H1 (cell line): ENCODE measurements around the gene HPS5. TPM values are rescaled to one million over a fixed set of nuclear protein-coding genes. Genes with fewer than 3 reads are reported as not detected.

Experiments used
- CTCF ChIA-PET: fragments of 300-600 bp; sonication (Branson Sonifier 250); formaldehyde crosslinking; loops from one replicate; lab custom pipeline; 2021; ENCODE audit not compliant: partially characterized antibody; lab: Charles Lee
- POLR2A ChIA-PET: fragments of 300-600 bp; sonication (Branson Sonifier 250); formaldehyde crosslinking; loops from one replicate; lab custom pipeline; 2021; ENCODE audit warnings: inconsistent platforms; ENCODE audit not compliant: partially characterized antibody; lab: Charles Lee
- DNase-seq, 2 experiments: peaks; one replicate each; pipeline versions ENCODE4 v3.0.0 to v3.0.0-alpha.2; 2010 to 2022; ENCODE audit warnings: low spot score in 2 of 2, low read depth in 1 of 2, mixed read lengths in 1 of 2
- FAIRE-seq: peaks from 2 replicates; lab custom pipeline; 2011; peaks lifted over from hg19 to GRCh38; lab: Jason Lieb, UNC
- H2AFZ ChIP-seq: 2 replicates; pipeline ENCODE4 v1.8.1; 2012; ENCODE audit warnings: low read length, inconsistent platforms
- H2AK5ac ChIP-seq: 2 replicates; pipeline ENCODE4 v1.6.1; 2013; ENCODE audit warnings: low read depth, low read length
- H2BK120ac ChIP-seq: replicated peaks from 2 replicates; pipeline ENCODE3; 2013; ENCODE audit warnings: low read depth, low read length, inconsistent platforms
- H2BK12ac ChIP-seq: 2 replicates; pipeline ENCODE4 v1.6.1; 2013; ENCODE audit warnings: low read depth, low read length
- H2BK15ac ChIP-seq: 2 replicates; pipeline ENCODE4 v1.6.1; 2013; ENCODE audit warnings: low read length
- H2BK20ac ChIP-seq: 2 replicates; pipeline ENCODE4 v1.6.1; 2013; ENCODE audit warnings: low read length
- H2BK5ac ChIP-seq: 2 replicates; pipeline ENCODE4 v1.6.1; 2013; ENCODE audit warnings: low read depth, low read length
- H3K14ac ChIP-seq: 2 replicates; pipeline ENCODE4 v1.6.1; 2013; ENCODE audit warnings: inconsistent platforms; ENCODE audit not compliant: insufficient read length
- H3K18ac ChIP-seq: 2 replicates; pipeline ENCODE4 v1.6.1; 2013; ENCODE audit warnings: low read length; ENCODE audit errors: extremely low read depth
- H3K23ac ChIP-seq: 2 replicates; pipeline ENCODE4 v1.6.1; 2013; ENCODE audit warnings: inconsistent platforms; ENCODE audit not compliant: insufficient read length
- H3K23me2 ChIP-seq: 2 replicates; pipeline ENCODE4 v1.6.1; 2013; ENCODE audit warnings: low read depth, low read length
- H3K27ac ChIP-seq: 2 replicates; pipeline ENCODE4 v1.6.1; 2011; ENCODE audit warnings: low read depth, low read length, inconsistent platforms
- H3K27me3 ChIP-seq, 4 experiments: replicated peaks in 1 of 4; 1 replicate in 1 of 4; 2 replicates in 3 of 4; pipeline versions ENCODE4 v1.6.1 to v1.8.1; 2011 to 2013; ENCODE audit warnings: low read length in 3 of 4, mild to moderate bottlenecking in 3 of 4, inconsistent platforms in 2 of 4, mixed read lengths in 2 of 4, moderate library complexity in 1 of 4; ENCODE audit not compliant: control insufficient read depth in 3 of 4, insufficient read depth in 3 of 4; ENCODE audit errors: extremely low read depth in 1 of 4
- H3K36me3 ChIP-seq, 4 experiments: 2 replicates each; pipeline versions ENCODE4 v1.6.1 to v1.8.1; 2011 to 2013; ENCODE audit warnings: mild to moderate bottlenecking in 4 of 4, low read length in 3 of 4, moderate library complexity in 2 of 4, control low read depth in 1 of 4, inconsistent platforms in 1 of 4; ENCODE audit not compliant: insufficient read depth in 4 of 4, control insufficient read depth in 2 of 4
- H3K4ac ChIP-seq: replicated peaks from 2 replicates; pipeline ENCODE3; 2013; ENCODE audit warnings: low read length, low read depth, mixed read lengths, inconsistent platforms; ENCODE audit not compliant: insufficient read length
- H3K4me1 ChIP-seq, 4 experiments: replicated peaks in 1 of 4; 1 replicate in 1 of 4; 2 replicates in 3 of 4; pipeline versions ENCODE4 v1.6.1 to v1.8.1; 2011 to 2013; ENCODE audit warnings: low read length in 3 of 4, inconsistent platforms in 2 of 4, mixed read lengths in 1 of 4; ENCODE audit not compliant: insufficient read depth in 4 of 4, control insufficient read depth in 3 of 4
- H3K4me2 ChIP-seq, 2 experiments: 2 replicates each; pipeline versions ENCODE4 v1.6.1 to v1.8.1; 2011 to 2013; ENCODE audit warnings: low read depth in 2 of 2, low read length in 2 of 2, control low read depth in 1 of 2, inconsistent platforms in 1 of 2, mild to moderate bottlenecking in 1 of 2; ENCODE audit not compliant: insufficient read depth in 1 of 2
- H3K4me3 ChIP-seq, 4 experiments: fragments of 200-600, 300-600 bp in 1 of 4; sonication (generic), shearing (Covaris generic), sonication (Bioruptor Twin) in 1 of 4; 2 replicates each; pipeline versions ENCODE4 v1.5.1 to v1.8.1; 2011 to 2016; ENCODE audit warnings: low read length in 4 of 4, low read depth in 3 of 4, control low read depth in 2 of 4, inconsistent platforms in 2 of 4, mild to moderate bottlenecking in 2 of 4, mixed read lengths in 1 of 4, moderate library complexity in 1 of 4; ENCODE audit not compliant: insufficient read depth in 2 of 4; ENCODE audit errors: extremely low read depth in 1 of 4
- H3K56ac ChIP-seq: replicated peaks from 2 replicates; pipeline ENCODE3; 2013; ENCODE audit warnings: low read depth, mild to moderate bottlenecking, mixed read lengths, low read length, inconsistent platforms; ENCODE audit not compliant: insufficient read length
- H3K79me1 ChIP-seq: 2 replicates; pipeline ENCODE4 v1.6.1; 2013; ENCODE audit warnings: low read depth, low read length, control low read depth
- H3K79me2 ChIP-seq, 2 experiments: 2 replicates each; pipeline versions ENCODE4 v1.6.1 to v1.8.1; 2012 to 2013; ENCODE audit warnings: low read length in 2 of 2, mild to moderate bottlenecking in 2 of 2, inconsistent platforms in 1 of 2; ENCODE audit not compliant: insufficient read depth in 2 of 2, control insufficient read depth in 1 of 2
- H3K9ac ChIP-seq, 4 experiments: replicated peaks in 1 of 4; 1 replicate in 1 of 4; 2 replicates in 3 of 4; pipeline versions ENCODE4 v1.6.1 to v1.8.1; 2011 to 2013; ENCODE audit warnings: low read depth in 3 of 4, low read length in 3 of 4, control low read depth in 2 of 4, mild to moderate bottlenecking in 2 of 4, moderate library complexity in 2 of 4, inconsistent platforms in 1 of 4; ENCODE audit errors: extremely low read depth in 1 of 4
- H3K9me3 ChIP-seq, 2 experiments: 2 replicates each; pipeline versions ENCODE4 v1.6.1 to v1.8.1; 2012 to 2013; ENCODE audit warnings: mild to moderate bottlenecking in 2 of 2, moderate library complexity in 2 of 2, control low read depth in 1 of 2, inconsistent platforms in 1 of 2, low read depth in 1 of 2, low read length in 1 of 2, mixed read lengths in 1 of 2; ENCODE audit not compliant: insufficient read depth in 2 of 2
- H4K20me1 ChIP-seq, 2 experiments: replicated peaks in 1 of 2; 2 replicates each; pipeline versions ENCODE3 to v1.8.1; 2011 to 2013; ENCODE audit warnings: inconsistent platforms in 2 of 2, low read length in 2 of 2, mild to moderate bottlenecking in 1 of 2; ENCODE audit not compliant: insufficient read depth in 2 of 2, control insufficient read depth in 1 of 2
- H4K5ac ChIP-seq: 2 replicates; pipeline ENCODE4 v1.6.1; 2013; ENCODE audit warnings: low read length, low read depth, mixed read lengths, inconsistent platforms; ENCODE audit not compliant: insufficient read length
- H4K8ac ChIP-seq: 2 replicates; pipeline ENCODE4 v1.8.0; 2013; ENCODE audit warnings: mild to moderate bottlenecking, moderate library complexity, low read length, inconsistent platforms; ENCODE audit not compliant: insufficient read depth; ENCODE audit errors: extremely low read depth
- H4K91ac ChIP-seq: replicated peaks from 2 replicates; pipeline ENCODE3; 2013; ENCODE audit warnings: low read length, mixed read lengths, inconsistent platforms; ENCODE audit not compliant: insufficient read length
- ASH2L ChIP-seq: fragments of 200-600, 300-600 bp; sonication (generic); IDR thresholded peaks from one replicate; pipeline ENCODE4 v1.7.1; 2017; ENCODE audit warnings: low read length
- ATF2 ChIP-seq: IDR thresholded peaks from 2 replicates; pipeline ENCODE4 v1.6.1; 2012; ENCODE audit warnings: low read length, inconsistent platforms
- BCL11A ChIP-seq, 2 experiments: IDR thresholded peaks; one replicate each; pipeline ENCODE4 v1.6.1; 2011; ENCODE audit warnings: low read depth in 2 of 2, low read length in 2 of 2, mild to moderate bottlenecking in 2 of 2
- SIN3A ChIP-seq, 2 experiments: IDR thresholded peaks in 1 of 2; conservative IDR thresholded peaks in 1 of 2; 2 replicates each; pipeline ENCODE4 v1.6.1; 2011 to 2012; ENCODE audit warnings: low read length in 2 of 2, improper control_type of control experiment in 1 of 2, low read depth in 1 of 2, mild to moderate bottlenecking in 1 of 2
- SUZ12 ChIP-seq: fragments of 200-600 bp; sonication (generic); IDR thresholded peaks from 2 replicates; pipeline ENCODE4 v1.6.1; 2012; ENCODE audit warnings: mild to moderate bottlenecking, inconsistent platforms, low read length, moderate library complexity, mixed read lengths
- WGBS, 2 experiments: shearing (Covaris generic) in 1 of 2; methylation state at CpG; one replicate each; pipeline versions ENCODE4 v1.1.6 to v1.1.7; 2013 to 2015; ENCODE audit warnings: low lambda C conversion rate in 2 of 2, mixed read lengths in 2 of 2, inconsistent platforms in 1 of 2, low coverage in 1 of 2, missing lambda C conversion rate in 1 of 2; ENCODE audit not compliant: insufficient replicate concordance in 2 of 2, insufficient coverage in 1 of 2, insufficient read length in 1 of 2; ENCODE audit errors: extremely low coverage in 1 of 2, missing lambda C conversion rate in 1 of 2; 5-methylcytosine and 5-hydroxymethylcytosine counted together
- polyA plus RNA-seq, 7 experiments: library from polyadenylated mRNA; depleted of rRNA in 3 of 7; stranded (reverse) in 5 of 7; unstranded in 2 of 7; fragments of >200 nt in 5 of 7; fragments of 200-250 nt in 2 of 7; gene quantifications; 1 replicate in 5 of 7; 2 replicates in 1 of 7; 4 replicates in 1 of 7; pipeline versions ENCODE4 v1.2.1 to v1.2.3, GENCODE V29; 2011 to 2013; ENCODE audit warnings: missing spikeins in 2 of 7, mixed read lengths in 2 of 7
- total RNA-seq: library from RNA; stranded (reverse); fragmentation: NEBNext Ultra II Directional; extraction: Animal tissue kit (Norgen Biotek cat#: 25700); gene quantifications from 2 replicates; pipeline ENCODE4 v1.2.1, GENCODE V29; 2021

HPS5 gene
- total and polyA plus RNA-seq, 2 of the 8 experiments (the other 6 are each of a cell fraction or from before 2014, with no cell fraction given), result 5.0 to 18.5 TPM

- Histone ChIP-seq H2BK15ac (no peak overlapping the region), H3K23ac (no peak overlapping the region), H2BK120ac (no peak overlapping the region), H2AK5ac (no peak overlapping the region), H3K18ac (no peak overlapping the region), H2BK5ac (no peak overlapping the region), H3K36me3 (peaks cover 10 to 44% (median 16%) of the 10 kb centered on the region in 4 experiments), H3K79me1 (no peaks in the 10 kb centered on the region), H3K4me1 (no peaks in the 10 kb centered on the region), H3K4me2 (no peak overlapping the region), H2BK20ac (no peak overlapping the region)
- whole genome bisulfite sequencing, 2 experiments, result 89% methylated on average over 3 of the region's 3 CpGs; no CpG with 5 or more reads in 1 of the 2 experiments
- no peak for TF ChIP-seq SIN3A (conservative IDR thresholded peaks at IDR 0.05 in 1 of 2, IDR thresholded peaks at IDR 0.05 in 1 of 2; ENCODE audit: low read depth in 1 of 2, low read length in 2 of 2)
- no peak for TF ChIP-seq BCL11A (IDR thresholded peaks at IDR 0.05; ENCODE audit: low read depth in 2 of 2, low read length in 2 of 2)
- no peak for TF ChIP-seq ASH2L
- no peak for TF ChIP-seq SUZ12
- TF ChIP-seq ATF2, result no peak
- TF ChIP-seq, all 59 proteins: peak for 0
- Histone ChIP-seq H3K27ac (no peak overlapping the region), H2BK12ac (no peak overlapping the region), H3K4ac (no peak overlapping the region), H3K14ac (no peak overlapping the region), H3K56ac (no peak overlapping the region), H3K27me3 (no peaks in the 10 kb centered on the region), H2AFZ (no peak overlapping the region), H3K9me3 (no peaks in the 10 kb centered on the region), H4K20me1 (no peaks in the 10 kb centered on the region), H3K79me2 (no peaks in the 10 kb centered on the region), H3K4me3 (no peak overlapping the region), H4K8ac (no peak overlapping the region), H3K23me2 (no peaks in the 10 kb centered on the region), H3K9ac (no peak overlapping the region), H4K91ac (no peak overlapping the region), H4K5ac (no peak overlapping the region)
- ChIA-PET POLR2A (no interaction called here), CTCF (no interaction called here)
- no peak for FAIRE-seq
- DNase-seq, result no peak
These were observed 45.5 kb upstream of the HPS5 start for GRCh38 chr11:18367431-18367830.
